KOPT-K1 (cell line): ENCODE measurements around the gene FADD.
"Not testable (repeated sequence)": the region's sequence is repeated elsewhere in the genome, so short reads cannot be mapped to it uniquely, and the experiment has no call there.

ENCODE experiments used
- H3K27ac ChIP-seq: fragments of 200-600 bp; sonication (generic); 2 replicates; pipeline ENCODE4 v1.5.1; 2016; ENCODE audit warnings: antibody characterized with exemption, mild to moderate bottlenecking, low read depth, low read length; ENCODE audit not compliant: poor library complexity, severe bottlenecking
- H3K36me3 ChIP-seq: fragments of 200-600 bp; sonication (generic); 2 replicates; pipeline ENCODE4 v1.5.1; 2017; ENCODE audit warnings: antibody characterized with exemption, mild to moderate bottlenecking, low read length, moderate library complexity; ENCODE audit not compliant: insufficient read depth
- H3K9me3 ChIP-seq: fragments of 200-600 bp; sonication (generic); 2 replicates; pipeline ENCODE4 v1.5.1; 2017; ENCODE audit warnings: antibody characterized with exemption, low read length, mild to moderate bottlenecking; ENCODE audit not compliant: insufficient read depth, poor library complexity, severe bottlenecking

FADD gene

GRCh38 chr11:70206982-70207376 lies 3.9 kb downstream of the FADD start:
- H3K36me3 ChIP-seq, result peaks cover 61% of the 10 kb centered on the region
- no peaks in the 10 kb centered on the region for H3K9me3 ChIP-seq
- H3K27ac ChIP-seq, result no peak overlapping the region

GRCh38 chr11:70207531-70208131 lies 4.5 kb downstream of the FADD start:
- Histone ChIP-seq H3K27ac (no peak overlapping the region), H3K36me3 (peaks cover 61% of the 10 kb centered on the region), H3K9me3 (no peaks in the 10 kb centered on the region)

GRCh38 chr11:70209391-70209912 lies 6.4 kb downstream of the FADD start:
- peaks cover 61% of the 10 kb centered on the region for H3K36me3 ChIP-seq
- H3K27ac ChIP-seq, result no peak overlapping the region

DNA sequence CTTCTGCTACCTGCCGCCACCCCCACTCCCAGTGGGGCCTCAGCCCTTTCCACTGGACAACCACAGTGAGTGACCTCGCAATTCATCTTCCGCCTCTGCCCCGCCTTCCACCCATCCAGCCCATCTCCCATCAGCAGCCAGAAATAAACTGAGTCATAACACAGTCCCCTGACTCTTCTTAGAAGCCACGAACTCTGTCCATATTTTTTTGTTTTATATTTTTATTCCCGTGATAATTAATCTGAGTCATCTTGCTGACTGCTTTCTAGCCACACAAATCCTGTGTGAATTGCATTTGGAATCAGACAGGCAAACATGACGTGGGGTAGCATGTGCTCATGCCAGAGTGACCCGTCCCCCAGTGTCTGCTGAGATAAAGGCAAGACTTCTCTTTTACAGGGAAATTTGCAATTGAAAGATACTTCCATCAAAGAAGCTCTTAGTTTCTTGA lies 7.0 kb downstream of the FADD start:
- Histone ChIP-seq H3K27ac (no peak overlapping the region), H3K9me3 (no peaks in the 10 kb centered on the region), H3K36me3 (peaks cover 55% of the 10 kb centered on the region)

More at GRCh38 chr11:70209391-70209912, 6.4 kb downstream of the FADD start:
- no peaks in the 10 kb centered on the region for H3K9me3 ChIP-seq

DNA sequence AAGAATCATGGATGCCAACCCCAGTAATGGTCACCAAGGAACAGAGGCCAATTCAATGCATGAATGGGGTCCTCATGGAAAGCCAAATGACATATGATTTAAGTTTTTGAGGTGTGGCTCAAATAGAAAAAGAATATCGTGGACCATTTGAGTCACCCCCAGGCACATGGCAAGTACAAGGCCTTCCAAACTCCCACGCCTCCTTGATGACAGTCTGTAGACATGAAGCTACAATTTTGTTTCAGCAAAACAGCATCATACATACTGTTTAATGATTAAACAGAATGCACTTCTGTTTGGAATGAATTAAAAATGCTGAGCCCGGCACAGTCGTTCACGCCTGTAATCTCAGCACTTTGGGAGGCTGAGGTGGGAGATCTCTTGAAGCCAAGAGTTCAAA lies 7.4 kb downstream of the FADD start:
- Histone ChIP-seq H3K9me3 (no peaks in the 10 kb centered on the region), H3K36me3 (peaks cover 51% of the 10 kb centered on the region), H3K27ac (no peak overlapping the region)

DNA sequence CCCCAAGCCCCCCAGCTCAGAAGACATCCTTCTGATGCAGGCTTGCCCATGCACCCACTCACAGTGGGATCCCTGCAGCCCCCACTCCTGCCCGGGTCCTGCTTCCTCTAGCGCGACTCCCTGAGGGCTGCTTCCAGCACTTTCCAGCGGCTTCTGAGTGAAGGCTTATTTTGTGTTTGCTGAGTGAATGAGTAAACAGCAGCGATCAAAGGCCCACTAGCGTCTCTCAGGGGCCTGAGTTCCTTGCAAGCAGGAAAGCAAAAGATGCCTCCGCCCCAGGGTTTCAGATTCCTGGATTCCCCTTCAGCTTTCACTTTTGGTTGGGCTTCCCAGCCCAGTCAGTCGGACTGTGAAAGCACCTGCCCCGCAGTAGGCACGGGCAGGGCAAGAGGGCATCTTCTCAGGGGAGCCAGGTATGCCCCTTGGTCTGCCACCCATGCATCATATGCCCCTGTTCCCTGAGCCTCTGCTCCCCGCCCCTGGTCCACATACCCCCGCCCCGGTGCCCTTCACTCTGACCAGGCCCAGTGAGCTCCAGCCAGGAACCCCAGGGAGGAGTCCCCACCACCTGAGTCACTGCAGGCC lies 9.2 kb downstream of the FADD start:
- Histone ChIP-seq H3K36me3 (peaks cover 33% of the 10 kb centered on the region), H3K27ac (no peak overlapping the region), H3K9me3 (no peaks in the 10 kb centered on the region)

- H3K9me3 ChIP-seq, H3K27ac ChIP-seq, H3K36me3 ChIP-seq: not testable (repeated sequence)
Observed at GRCh38 chr11:70217388-70217787, 14.3 kb downstream of the FADD start.

- H3K36me3 ChIP-seq, H3K27ac ChIP-seq, H3K9me3 ChIP-seq: not testable (repeated sequence)
Observed at GRCh38 chr11:70218076-70218475, 15.0 kb downstream of the FADD start.

DNA sequence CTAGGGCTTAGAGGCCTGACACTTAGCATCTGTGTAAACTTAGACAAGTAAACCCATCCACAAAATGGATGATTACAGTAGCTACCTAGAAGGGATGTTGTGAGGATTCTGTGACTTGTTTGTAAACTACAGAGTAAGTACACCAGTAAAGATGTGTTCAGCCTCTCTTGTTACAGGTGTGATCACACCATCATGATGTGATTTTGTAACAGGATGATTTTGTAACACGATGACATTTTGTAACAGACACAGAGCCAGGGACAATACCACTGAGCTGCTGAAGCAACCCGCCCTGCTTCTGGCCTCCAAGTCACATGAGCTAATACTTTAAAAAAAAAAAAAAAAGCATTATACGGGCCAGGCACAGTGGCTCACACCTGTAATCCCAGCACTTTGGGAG lies 17.0 kb downstream of the FADD start:
- H3K36me3 ChIP-seq, result no peaks in the 10 kb centered on the region
- no peaks in the 10 kb centered on the region for H3K9me3 ChIP-seq
- no peak overlapping the region for H3K27ac ChIP-seq

- H3K27ac ChIP-seq, result no peak overlapping the region
- H3K9me3 ChIP-seq, result no peaks in the 10 kb centered on the region
Observed at GRCh38 chr11:70220920-70221319, 17.8 kb downstream of the FADD start.

GRCh38 chr11:70225681-70226177 lies 22.6 kb downstream of the FADD start:
- H3K27ac ChIP-seq, result no peak overlapping the region
- H3K36me3 ChIP-seq, result no peaks in the 10 kb centered on the region
- no peaks in the 10 kb centered on the region for H3K9me3 ChIP-seq

More at GRCh38 chr11:70220920-70221319, 17.8 kb downstream of the FADD start:
- H3K36me3 ChIP-seq, result no peaks in the 10 kb centered on the region

DNA sequence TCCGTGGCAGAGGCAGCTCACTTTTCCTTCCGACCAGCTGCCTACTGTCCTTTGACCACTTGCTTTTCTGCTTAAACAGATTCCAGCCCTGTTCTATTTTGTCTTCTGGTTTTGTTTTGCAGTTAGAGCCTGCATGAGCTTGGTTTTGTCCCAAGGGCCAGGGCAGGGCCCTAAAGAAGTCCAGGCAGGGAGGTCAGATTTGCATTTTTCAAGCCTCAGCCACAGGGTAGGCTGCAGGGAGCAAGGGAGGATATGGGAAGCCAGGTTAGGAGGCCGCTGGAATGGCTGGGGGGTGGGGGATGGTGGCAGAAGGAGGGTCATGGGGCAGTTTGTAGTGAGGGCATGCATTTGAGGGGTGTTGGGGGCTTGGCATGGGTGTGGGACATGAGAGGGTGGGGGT lies 23.1 kb downstream of the FADD start:
- Histone ChIP-seq H3K36me3 (no peaks in the 10 kb centered on the region), H3K9me3 (no peaks in the 10 kb centered on the region), H3K27ac (no peak overlapping the region)

GRCh38 chr11:70226967-70227366 lies 23.9 kb downstream of the FADD start:
- Histone ChIP-seq H3K9me3 (no peaks in the 10 kb centered on the region), H3K27ac (no peak overlapping the region), H3K36me3 (no peaks in the 10 kb centered on the region)

DNA sequence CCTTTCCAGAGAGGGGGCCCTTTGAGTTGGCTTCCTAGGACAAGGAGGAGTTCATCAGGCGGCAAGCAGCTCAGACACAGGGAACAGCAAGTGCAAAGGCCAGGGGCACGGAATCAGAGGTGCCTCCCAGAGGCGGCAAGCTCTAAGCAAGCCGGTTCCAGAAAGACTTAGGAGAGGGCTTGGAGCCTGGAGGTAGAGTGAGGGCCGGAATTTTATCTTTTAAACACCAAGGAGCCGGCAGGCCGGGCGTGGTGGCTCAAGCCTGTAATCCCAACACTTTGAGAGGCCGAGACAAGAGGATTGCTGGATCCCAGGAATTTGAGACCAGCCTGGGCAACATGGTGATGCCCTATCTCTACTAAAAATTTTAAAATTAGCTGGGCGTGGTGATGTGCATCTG lies 26.6 kb downstream of the FADD start:
- Histone ChIP-seq H3K27ac (no peak overlapping the region), H3K36me3 (no peaks in the 10 kb centered on the region), H3K9me3 (peaks cover 8% of the 10 kb centered on the region)

GRCh38 chr11:70230151-70230839 lies 27.2 kb downstream of the FADD start:
- Histone ChIP-seq H3K27ac (no peak overlapping the region), H3K36me3 (no peaks in the 10 kb centered on the region)

More at GRCh38 chr11:70230151-70230839, 27.2 kb downstream of the FADD start:
- H3K9me3 ChIP-seq, result peaks cover 8% of the 10 kb centered on the region
